ENCODE results near the gene SIRPB2.
A peak's percentile ranks its signal among the peaks of the same experiment; 100 is the strongest.

The SIRPB2 gene

GRCh38 chr20:1438361-1438760 is 52.9 kb downstream of the SIRPB2 start:
- DNase-seq = no peak

- peak; percentile 56 for DNase-seq
Observed at GRCh38 chr20:1437235-1437904, 53.9 kb downstream of the SIRPB2 start.

GRCh38 chr20:1436263-1436662 is 55.0 kb downstream of the SIRPB2 start:
- no peak for DNase-seq

- no peak for DNase-seq
Observed at GRCh38 chr20:1435337-1435699, 55.9 kb downstream of the SIRPB2 start.

- no peak for DNase-seq
Observed at GRCh38 chr20:1434571-1435336, 56.5 kb downstream of the SIRPB2 start.

- no peak for DNase-seq
Observed at GRCh38 chr20:1431158-1431557, 60.1 kb downstream of the SIRPB2 start.

- DNase-seq = no peak
Observed at GRCh38 chr20:1430004-1430451, 61.2 kb downstream of the SIRPB2 start.

GRCh38 chr20:1429143-1429728 is 62.0 kb downstream of the SIRPB2 start:
- no peak for DNase-seq

- no peak for DNase-seq
Observed at GRCh38 chr20:1427457-1428054, 63.7 kb downstream of the SIRPB2 start.

- no peak for DNase-seq
Observed at GRCh38 chr20:1426231-1426849, 64.9 kb downstream of the SIRPB2 start.
